Measurements from ENCODE around the gene EME1. TPM values are rescaled to one million over a fixed set of nuclear protein-coding genes. Genes with fewer than 3 reads are reported as not detected.

EME1 gene
- total and polyA plus RNA-seq, 2 donors (not counting 3 experiments of a cell fraction or from before 2014, with no cell fraction given), result 5.6 to 9.1 TPM

DNA sequence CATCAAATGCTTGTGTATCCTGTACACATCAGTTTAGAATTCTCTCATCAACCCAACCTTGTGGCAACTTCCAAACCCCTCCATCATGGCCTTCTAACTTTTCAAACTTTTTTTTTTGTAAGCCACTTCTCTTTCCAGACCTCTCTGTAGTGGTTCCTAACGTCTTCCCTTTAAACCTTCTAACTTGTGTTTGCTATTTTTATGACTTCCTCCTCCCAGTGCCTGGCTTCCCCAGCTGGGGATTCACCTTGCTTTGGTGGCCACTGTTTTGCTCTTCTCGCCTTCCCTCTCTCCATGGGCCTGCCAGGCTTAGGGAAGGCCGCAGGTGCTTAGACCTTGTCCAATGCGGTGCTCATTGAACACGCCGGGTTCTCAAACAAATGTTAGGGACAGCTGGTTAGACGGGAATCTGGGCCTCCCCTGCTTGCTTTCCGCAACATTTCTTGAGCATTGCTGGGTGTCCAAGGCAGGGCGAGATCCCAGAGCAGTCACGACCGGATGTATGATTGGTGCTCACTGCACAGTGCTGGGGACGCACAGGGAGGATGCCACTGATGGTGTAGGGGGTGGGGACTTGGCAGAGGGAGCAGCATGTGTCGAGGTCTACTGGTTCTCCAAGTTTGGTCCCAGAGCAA, 28.2 kb upstream of the EME1 start:
- no peaks in the 10 kb centered on the region for H3K9me1 ChIP-seq (replicated peaks; ENCODE audit: control insufficient read depth, extremely low read depth, insufficient read depth, low read length)
- H3K4me3 ChIP-seq (replicated peaks in 1 of 3; ENCODE audit: insufficient read depth in 1 of 3, low read depth in 1 of 3, low read length in 3 of 3), result no peak overlapping the region
- H3K27me3 ChIP-seq (ENCODE audit: control insufficient read depth in 2 of 2, insufficient read depth in 2 of 2, low read length in 2 of 2), result peaks cover 4 to 11% of the 10 kb centered on the region in 2 experiments
- DNase-seq (ENCODE audit: low read depth, low spot score) (no peak), FAIRE-seq (peak; percentile 26)
- no peaks in the 10 kb centered on the region for H4K20me1 ChIP-seq (replicated peaks; ENCODE audit: control insufficient read depth, extremely low read depth, insufficient read depth, low read length)
- peaks cover 28% of the 10 kb centered on the region for H3K4me1 ChIP-seq (ENCODE audit: control insufficient read depth, extremely low read depth, insufficient read depth, low read length)
- ChIA-PET POLR2A (no interaction called here), CTCF (interaction anchor here (4.9 kb wide), 1 partner anchor 17 kb away, joined by 24 read pairs; no protein-coding TSS in a partner anchor)
- no peaks in the 10 kb centered on the region for H3K36me3 ChIP-seq (ENCODE audit: control insufficient read depth in 2 of 2, extremely low read depth in 1 of 2, insufficient read depth in 2 of 2, low read length in 2 of 2)
- H3K4me2 ChIP-seq (ENCODE audit: insufficient read depth, low read length), result no peak overlapping the region
- no peak overlapping the region for H3K9ac ChIP-seq (replicated peaks; ENCODE audit: extremely low read depth, insufficient read depth, low read length)
- H2AFZ ChIP-seq (ENCODE audit: low read depth, low read length), result no peak overlapping the region
- no TSS peak for BruUV-seq (replicated peaks)
- dilution Hi-C loops (cut with MboI; ENCODE audit: extremely low pct_ligation_motif_present, low sequenced_read_pairs), result no loop called here
- no peak overlapping the region for H3K27ac ChIP-seq (ENCODE audit: insufficient read depth, low read depth, low read length)
- peaks cover 14% of the 10 kb centered on the region for H3K79me2 ChIP-seq (ENCODE audit: control insufficient read depth, insufficient read depth, low read length)
- TF ChIP-seq EZH2 (IDR thresholded peaks at IDR 0.05; ENCODE audit: borderline replicate concordance, low read depth, low read length, severe bottlenecking) (peak; percentile 4), POLR2AphosphoS5 (IDR thresholded peaks at IDR 0.05; ENCODE audit: insufficient read depth, low read depth, low read length) (no peak)
- H3K9me3 ChIP-seq (replicated peaks; ENCODE audit: control insufficient read depth, insufficient read depth, low read length), result no peaks in the 10 kb centered on the region
- intact Hi-C loops (cut with micrococcal nuclease), result no loop called here

DNA sequence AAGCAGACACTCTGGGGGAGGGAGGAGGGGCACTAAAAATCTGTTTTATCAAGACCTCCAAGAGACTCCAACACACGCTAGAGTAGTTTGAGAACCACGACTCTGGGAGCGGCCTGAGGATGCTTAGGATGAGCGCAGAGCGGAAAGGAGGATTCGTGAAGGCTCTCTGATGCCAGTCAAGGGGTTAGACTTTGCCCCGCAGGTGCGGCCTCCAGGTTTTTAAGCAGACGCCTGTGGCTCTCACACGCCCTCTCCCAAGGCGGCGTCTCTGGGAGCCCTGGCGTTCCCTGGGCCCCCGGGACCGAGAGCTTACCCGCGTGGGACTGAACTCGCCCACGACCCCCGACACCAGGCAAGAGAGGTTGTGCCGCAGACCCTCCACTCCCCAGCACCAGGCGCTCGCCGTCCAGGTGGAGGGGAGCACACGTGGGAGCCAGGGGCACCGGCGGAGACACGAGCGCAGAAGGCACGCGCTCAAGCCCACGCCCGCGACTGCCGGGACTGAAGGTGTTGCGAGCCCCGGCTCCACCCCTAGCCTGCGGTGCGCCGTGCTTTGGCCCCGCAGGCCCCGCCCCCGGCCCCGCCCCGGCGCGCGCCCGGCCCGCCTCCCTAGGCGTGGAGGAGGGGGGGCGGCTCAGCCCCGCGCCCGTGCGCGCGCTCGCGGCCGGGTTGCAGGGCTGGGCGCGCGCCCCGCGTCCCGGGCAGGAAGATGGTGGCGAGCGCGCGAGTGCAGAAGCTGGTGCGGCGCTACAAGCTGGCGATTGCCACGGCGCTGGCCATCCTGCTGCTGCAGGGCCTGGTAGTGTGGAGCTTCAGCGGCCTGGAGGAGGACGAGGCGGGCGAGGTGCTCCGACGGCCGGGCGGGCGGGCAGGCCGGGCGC, 27.4 kb upstream of the EME1 start, which contains the start of gene XYLT2:
TSS of gene XYLT2 (plus strand) at position 695 of the 881 bp plus-strand sequence. CDS start at position 710, 15 bp downstream.
- H3K9me3 ChIP-seq (replicated peaks; ENCODE audit: control insufficient read depth, insufficient read depth, low read length), result no peaks in the 10 kb centered on the region
- peak within 1 kb of the TSS; percentile 80 to 90 (median 84) for H3K4me3 ChIP-seq (replicated peaks in 1 of 3; ENCODE audit: insufficient read depth in 1 of 3, low read depth in 1 of 3, low read length in 3 of 3)
- ChIA-PET CTCF (interaction anchor here (0.6 to 4.9 kb wide), 5 partner anchors 15 to 206 kb away, joined by 3 to 24 read pairs (median 3); partner anchors contain the start of gene COL1A1), POLR2A (no interaction called here)
- H3K4me2 ChIP-seq (ENCODE audit: insufficient read depth, low read length), result peak within 1 kb of the TSS; percentile 93
- H3K9ac ChIP-seq (replicated peaks; ENCODE audit: extremely low read depth, insufficient read depth, low read length), result peak within 1 kb of the TSS; percentile 74
- peak within 1 kb of the TSS; percentile 100 for H2AFZ ChIP-seq (ENCODE audit: low read depth, low read length)
- no peaks in the 10 kb centered on the region for H3K9me1 ChIP-seq (replicated peaks; ENCODE audit: control insufficient read depth, extremely low read depth, insufficient read depth, low read length)
- peaks cover 28% of the 10 kb centered on the region for H3K4me1 ChIP-seq (ENCODE audit: control insufficient read depth, extremely low read depth, insufficient read depth, low read length)
- H4K20me1 ChIP-seq (replicated peaks; ENCODE audit: control insufficient read depth, extremely low read depth, insufficient read depth, low read length), result no peaks in the 10 kb centered on the region
- no peaks in the 10 kb centered on the region for H3K36me3 ChIP-seq (ENCODE audit: control insufficient read depth in 2 of 2, extremely low read depth in 1 of 2, insufficient read depth in 2 of 2, low read length in 2 of 2)
- peak; percentile 78 for FAIRE-seq
- H3K79me2 ChIP-seq (ENCODE audit: control insufficient read depth, insufficient read depth, low read length), result peaks cover 14% of the 10 kb centered on the region
- TF ChIP-seq MYC (IDR thresholded peaks at IDR 0.05; ENCODE audit: low read depth, low read length) (no peak), POLR2A (IDR thresholded peaks at IDR 0.05; ENCODE audit: low read depth, low read length) (peak; percentile 62), POLR2AphosphoS5 (IDR thresholded peaks at IDR 0.05; ENCODE audit: insufficient read depth, low read depth, low read length) (peak; percentile 56), GATA2 (IDR thresholded peaks at IDR 0.05; ENCODE audit: insufficient read depth, insufficient read length, low read depth, low read length) (no peak), JUN (IDR thresholded peaks at IDR 0.05; ENCODE audit: borderline replicate concordance, insufficient read depth, insufficient read length, low read depth) (no peak), EZH2 (IDR thresholded peaks at IDR 0.05; ENCODE audit: borderline replicate concordance, low read depth, low read length, severe bottlenecking) (peak; percentile 40), FOS (IDR thresholded peaks at IDR 0.05; ENCODE audit: borderline replicate concordance, insufficient read depth, low read length) (no peak)
- TF ChIP-seq, protein P1, sequence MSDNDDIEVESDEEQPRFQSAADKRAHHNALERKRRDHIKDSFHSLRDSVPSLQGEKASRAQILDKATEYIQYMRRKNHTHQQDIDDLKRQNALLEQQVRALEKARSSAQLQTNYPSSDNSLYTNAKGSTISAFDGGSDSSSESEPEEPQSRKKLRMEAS (IDR thresholded peaks at IDR 0.05; ENCODE audit: insufficient read depth, insufficient read length), result no peak
- TF ChIP-seq, protein P2, sequence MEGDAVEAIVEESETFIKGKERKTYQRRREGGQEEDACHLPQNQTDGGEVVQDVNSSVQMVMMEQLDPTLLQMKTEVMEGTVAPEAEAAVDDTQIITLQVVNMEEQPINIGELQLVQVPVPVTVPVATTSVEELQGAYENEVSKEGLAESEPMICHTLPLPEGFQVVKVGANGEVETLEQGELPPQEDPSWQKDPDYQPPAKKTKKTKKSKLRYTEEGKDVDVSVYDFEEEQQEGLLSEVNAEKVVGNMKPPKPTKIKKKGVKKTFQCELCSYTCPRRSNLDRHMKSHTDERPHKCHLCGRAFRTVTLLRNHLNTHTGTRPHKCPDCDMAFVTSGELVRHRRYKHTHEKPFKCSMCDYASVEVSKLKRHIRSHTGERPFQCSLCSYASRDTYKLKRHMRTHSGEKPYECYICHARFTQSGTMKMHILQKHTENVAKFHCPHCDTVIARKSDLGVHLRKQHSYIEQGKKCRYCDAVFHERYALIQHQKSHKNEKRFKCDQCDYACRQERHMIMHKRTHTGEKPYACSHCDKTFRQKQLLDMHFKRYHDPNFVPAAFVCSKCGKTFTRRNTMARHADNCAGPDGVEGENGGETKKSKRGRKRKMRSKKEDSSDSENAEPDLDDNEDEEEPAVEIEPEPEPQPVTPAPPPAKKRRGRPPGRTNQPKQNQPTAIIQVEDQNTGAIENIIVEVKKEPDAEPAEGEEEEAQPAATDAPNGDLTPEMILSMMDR (IDR thresholded peaks at IDR 0.05; ENCODE audit: extremely low read depth in 1 of 2, insufficient read depth in 1 of 2, low read depth in 1 of 2, low read length in 2 of 2), result no peak
- H3K27ac ChIP-seq (ENCODE audit: insufficient read depth, low read depth, low read length), result peak within 1 kb of the TSS; percentile 11
- BruUV-seq (replicated peaks), result no TSS peak
- intact Hi-C loops (cut with micrococcal nuclease), result no loop called here
- peak; percentile 72 for DNase-seq (ENCODE audit: low read depth, low spot score)
- dilution Hi-C loops (cut with MboI; ENCODE audit: extremely low pct_ligation_motif_present, low sequenced_read_pairs), result no loop called here
- H3K27me3 ChIP-seq (ENCODE audit: control insufficient read depth in 2 of 2, insufficient read depth in 2 of 2, low read length in 2 of 2), result peaks cover 2 to 11% of the 10 kb centered on the region in 2 experiments
